ENCODE data around the gene LTO1. TPM values are rescaled to one million over a fixed set of nuclear protein-coding genes. Genes with fewer than 3 reads are reported as not detected.

LTO1 gene
- total and polyA plus RNA-seq, 2 experiments from 2014 or later = 20.1 to 23.3 TPM

GRCh38 chr11:69697469-69697843 is 22.3 kb upstream of the LTO1 start (continued):
- no peak for TF ChIP-seq ZNF462 (CRISPR knock-in tag; IDR thresholded peaks at IDR 0.05)

- no peak overlapping the region for H3K4me2 ChIP-seq
- peaks cover 12% of the 10 kb centered on the region for H3K27me3 Mint-ChIP-seq (ENCODE audit: insufficient read depth, low read depth, poor library complexity)
- TF ChIP-seq STAT1 (IDR thresholded peaks at IDR 0.05; ENCODE audit: unreplicated experiment) (no peak), NANOG (IDR thresholded peaks at IDR 0.05; ENCODE audit: borderline replicate concordance) (no peak), ZNF114 (CRISPR knock-in tag; IDR thresholded peaks at IDR 0.05) (no peak), REST (IDR thresholded peaks at IDR 0.05; ENCODE audit: unreplicated experiment) (no peak), CTCF (conservative IDR thresholded peaks at IDR 0.05; ENCODE audit: low read depth in 2 of 2) (no peak), ZNF331 (CRISPR knock-in tag; IDR thresholded peaks at IDR 0.05; ENCODE audit: low read depth) (no peak), JUNB (IDR thresholded peaks at IDR 0.05; ENCODE audit: unreplicated experiment) (no peak), CREB1 (CRISPR knock-in tag; IDR thresholded peaks at IDR 0.05; ENCODE audit: low read depth) (no peak), EZH2phosphoT487 (IDR thresholded peaks at IDR 0.05; ENCODE audit: unreplicated experiment) (no peak), ETS1 (IDR thresholded peaks at IDR 0.05) (no peak), POLR2AphosphoS5 (IDR thresholded peaks at IDR 0.05; ENCODE audit: low read depth) (no peak; the same call in 1 of the 2 replicates)
These were observed 21.8 kb upstream of the LTO1 start for GRCh38 chr11:69696749-69697468.

More at GRCh38 chr11:69696749-69697468, 21.8 kb upstream of the LTO1 start:
- Mint-ChIP-seq H3K27ac (no peak overlapping the region), H3K4me3 (no peak overlapping the region), H3K36me3 (ENCODE audit: low read depth) (peaks cover 32% of the 10 kb centered on the region), H3K9me3 (no peaks in the 10 kb centered on the region), H3K4me1 (peaks cover 38% of the 10 kb centered on the region)
- Histone ChIP-seq H3K4me3 (no peak overlapping the region), H3K36me3 (ENCODE audit: insufficient read depth) (peaks cover 20% of the 10 kb centered on the region), H2AFZ (no peak overlapping the region), H3K27ac (ENCODE audit: low read depth) (peak overlapping the region; percentile 78; the same call in 1 of the 2 replicates), H3K9me2 (ENCODE audit: insufficient read depth) (no peaks in the 10 kb centered on the region), H3K79me2 (replicated peaks; ENCODE audit: insufficient read depth) (peaks cover 17% of the 10 kb centered on the region), H3F3A (replicated peaks; ENCODE audit: low read depth) (peaks cover 29% of the 10 kb centered on the region), H3K4me1 (ENCODE audit: insufficient read depth) (peaks cover 24% of the 10 kb centered on the region), H4K20me1 (replicated peaks; ENCODE audit: insufficient read depth) (peaks cover 7% of the 10 kb centered on the region), H3K27me3 (ENCODE audit: insufficient read depth) (no peaks in the 10 kb centered on the region)
- DNase-seq (ENCODE audit: low spot score) = peak; percentile 29
- ATAC-seq = no peak

Measured in GM23338 (cell line).